Fibroblast of lung (primary cell): ENCODE results near the gene PSAT1. TPM values are rescaled to one million over a fixed set of nuclear protein-coding genes. Genes with fewer than 3 reads are reported as not detected.

Experiments
- DNase-seq, 2 donors: peaks; one replicate each; pipeline versions ENCODE4 v3.0.0 to v3.0.0-alpha.2; 2010; ENCODE audit warnings: low read depth in 2 of 2
- H2AFZ ChIP-seq: 2 replicates; pipeline ENCODE4 v1.5.1; 2012; ENCODE audit warnings: low read length, control low read depth, inconsistent platforms
- H3K27ac ChIP-seq: 2 replicates; pipeline ENCODE4 v1.5.1; 2011; ENCODE audit warnings: low read length, control low read depth; ENCODE audit not compliant: insufficient read depth
- H3K27me3 ChIP-seq: 2 replicates; pipeline ENCODE4 v1.5.1; 2011; ENCODE audit warnings: mild to moderate bottlenecking, low read length; ENCODE audit not compliant: control insufficient read depth, insufficient read depth
- H3K36me3 ChIP-seq: 2 replicates; pipeline ENCODE4 v1.5.1; 2011; ENCODE audit warnings: low read length; ENCODE audit not compliant: control insufficient read depth, insufficient read depth
- H3K4me1 ChIP-seq: 2 replicates; pipeline ENCODE4 v1.5.1; 2011; ENCODE audit warnings: low read length; ENCODE audit not compliant: control insufficient read depth, insufficient read depth; ENCODE audit errors: extremely low read depth
- H3K4me2 ChIP-seq: 2 replicates; pipeline ENCODE4 v1.5.1; 2011; ENCODE audit warnings: low read length, control low read depth; ENCODE audit not compliant: insufficient read depth; ENCODE audit errors: extremely low read depth
- H3K4me3 ChIP-seq, 4 experiments: fragments of 200-600 bp in 1 of 4; sonication (generic) in 1 of 4; replicated peaks in 1 of 4; 2 replicates each; pipeline ENCODE4 v1.5.1; 2011 to 2016; ENCODE audit warnings: low read length in 4 of 4, low read depth in 3 of 4, mild to moderate bottlenecking in 3 of 4, control low read depth in 2 of 4, inconsistent platforms in 1 of 4, mixed read lengths in 1 of 4; ENCODE audit not compliant: insufficient read depth in 1 of 4; ENCODE audit errors: control extremely low read depth in 1 of 4
- H3K79me2 ChIP-seq: 2 replicates; pipeline ENCODE4 v1.5.1; 2012; ENCODE audit warnings: mild to moderate bottlenecking, low read length, inconsistent platforms; ENCODE audit not compliant: control insufficient read depth, insufficient read depth
- H3K9ac ChIP-seq: 2 replicates; pipeline ENCODE4 v1.5.1; 2011; ENCODE audit warnings: mild to moderate bottlenecking, low read length, control low read depth; ENCODE audit not compliant: insufficient read depth
- H3K9me3 ChIP-seq: 2 replicates; pipeline ENCODE4 v1.5.1; 2012; ENCODE audit warnings: low read depth, low read length; ENCODE audit not compliant: control insufficient read depth, insufficient read depth
- H4K20me1 ChIP-seq: 2 replicates; pipeline ENCODE4 v1.5.1; 2011; ENCODE audit warnings: low read length; ENCODE audit not compliant: control insufficient read depth, insufficient read depth; ENCODE audit errors: extremely low read depth
- EZH2 ChIP-seq: IDR thresholded peaks from 2 replicates; pipeline ENCODE4 v1.5.1; 2012; ENCODE audit warnings: low read length, control low read depth, mild to moderate bottlenecking; ENCODE audit errors: missing control alignments
- polyA plus RNA-seq, 2 donors: library from polyadenylated mRNA; depleted of rRNA in 1 of 2; stranded (reverse) in 1 of 2; unstranded in 1 of 2; fragments of >200 nt; gene quantifications; 2 replicates each; pipeline ENCODE4 v1.2.1, GENCODE V29; 2011 to 2012; ENCODE audit warnings: missing spikeins in 1 of 2
- total RNA-seq: library from RNA; depleted of rRNA; stranded (reverse); fragments of >200 nt; gene quantifications from 2 replicates; pipeline ENCODE4 v1.2.1, GENCODE V29; 2014
- TF ChIP-seq, protein P1 (sequence below), 2 donors: IDR thresholded peaks in 1 of 2; conservative IDR thresholded peaks in 1 of 2; 1 replicate in 1 of 2; 2 replicates in 1 of 2; pipeline ENCODE4 v1.5.1; 2011 to 2012; ENCODE audit warnings: low read length in 2 of 2, control low read depth in 1 of 2, inconsistent platforms in 1 of 2, low read depth in 1 of 2, mild to moderate bottlenecking in 1 of 2

Gene PSAT1
- total and polyA plus RNA-seq, 2 donors (not counting 1 experiment from before 2014, with no cell fraction given) = 74.6 to 115 TPM

DNA sequence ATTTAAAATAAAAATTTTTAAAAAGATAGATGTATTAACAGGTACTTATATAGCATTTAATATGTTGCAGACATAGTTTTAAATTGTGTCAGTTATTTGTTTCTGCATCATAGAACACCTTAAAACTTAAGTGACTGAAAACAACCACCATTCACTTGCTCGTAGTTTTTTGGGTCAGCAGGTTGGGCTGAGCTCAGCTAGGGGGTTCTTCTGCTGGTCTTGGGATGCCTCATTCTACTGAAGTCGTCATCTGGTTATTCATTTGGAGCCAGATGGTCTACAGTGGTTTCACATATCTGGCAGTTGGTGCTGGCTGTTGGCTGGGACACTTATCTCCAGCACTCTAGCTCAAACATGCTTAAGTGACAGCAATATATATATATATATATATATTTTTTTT lies 29.6 kb downstream of the PSAT1 start:
- Histone ChIP-seq H3K79me2 (no peaks in the 10 kb centered on the region), H3K27me3 (no peaks in the 10 kb centered on the region), H3K4me1 (no peaks in the 10 kb centered on the region), H3K9me3 (no peaks in the 10 kb centered on the region), H3K27ac (no peak overlapping the region), H2AFZ (no peak overlapping the region), H3K36me3 (no peaks in the 10 kb centered on the region), H3K4me3 (no peak overlapping the region), H3K9ac (no peak overlapping the region), H4K20me1 (no peaks in the 10 kb centered on the region), H3K4me2 (no peak overlapping the region)
- DNase-seq = no peak
- TF ChIP-seq, protein P1, sequence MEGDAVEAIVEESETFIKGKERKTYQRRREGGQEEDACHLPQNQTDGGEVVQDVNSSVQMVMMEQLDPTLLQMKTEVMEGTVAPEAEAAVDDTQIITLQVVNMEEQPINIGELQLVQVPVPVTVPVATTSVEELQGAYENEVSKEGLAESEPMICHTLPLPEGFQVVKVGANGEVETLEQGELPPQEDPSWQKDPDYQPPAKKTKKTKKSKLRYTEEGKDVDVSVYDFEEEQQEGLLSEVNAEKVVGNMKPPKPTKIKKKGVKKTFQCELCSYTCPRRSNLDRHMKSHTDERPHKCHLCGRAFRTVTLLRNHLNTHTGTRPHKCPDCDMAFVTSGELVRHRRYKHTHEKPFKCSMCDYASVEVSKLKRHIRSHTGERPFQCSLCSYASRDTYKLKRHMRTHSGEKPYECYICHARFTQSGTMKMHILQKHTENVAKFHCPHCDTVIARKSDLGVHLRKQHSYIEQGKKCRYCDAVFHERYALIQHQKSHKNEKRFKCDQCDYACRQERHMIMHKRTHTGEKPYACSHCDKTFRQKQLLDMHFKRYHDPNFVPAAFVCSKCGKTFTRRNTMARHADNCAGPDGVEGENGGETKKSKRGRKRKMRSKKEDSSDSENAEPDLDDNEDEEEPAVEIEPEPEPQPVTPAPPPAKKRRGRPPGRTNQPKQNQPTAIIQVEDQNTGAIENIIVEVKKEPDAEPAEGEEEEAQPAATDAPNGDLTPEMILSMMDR (conservative IDR thresholded peaks at IDR 0.05 in 1 of 2, IDR thresholded peaks at IDR 0.05 in 1 of 2; ENCODE audit: low read depth in 1 of 2, low read length in 2 of 2) = no peak
- no peak for TF ChIP-seq EZH2

DNA sequence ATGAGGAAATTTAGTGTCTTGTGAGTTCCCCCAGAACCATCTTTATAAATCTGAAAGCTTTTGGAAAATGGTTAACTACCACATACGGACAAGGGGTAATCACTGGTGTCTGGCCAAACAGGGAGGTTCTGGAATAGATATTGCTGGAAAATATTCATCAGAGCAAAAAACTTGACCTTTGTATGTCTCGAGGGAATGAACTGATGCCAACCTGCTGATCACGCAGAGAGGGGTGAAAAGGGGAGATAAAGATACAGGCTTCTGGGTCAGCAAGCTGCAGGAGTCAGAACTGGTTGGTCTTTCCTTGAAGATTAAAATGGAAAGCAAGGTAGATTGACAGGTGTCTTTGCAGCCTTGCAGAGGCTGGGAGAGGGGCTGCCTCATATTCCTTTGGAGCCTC lies 35.5 kb downstream of the PSAT1 start:
- no peak overlapping the region for H3K9ac ChIP-seq
- H3K9me3 ChIP-seq = no peaks in the 10 kb centered on the region
- no peaks in the 10 kb centered on the region for H3K79me2 ChIP-seq
- H3K36me3 ChIP-seq = no peaks in the 10 kb centered on the region
- no peak for DNase-seq
- H3K4me3 ChIP-seq = no peak overlapping the region
- no peaks in the 10 kb centered on the region for H3K4me1 ChIP-seq
- H4K20me1 ChIP-seq = no peaks in the 10 kb centered on the region
- no peak overlapping the region for H3K4me2 ChIP-seq
- H3K27ac ChIP-seq = no peak overlapping the region
- no peaks in the 10 kb centered on the region for H3K27me3 ChIP-seq
- TF ChIP-seq, protein P1 (conservative IDR thresholded peaks at IDR 0.05 in 1 of 2, IDR thresholded peaks at IDR 0.05 in 1 of 2; ENCODE audit: low read depth in 1 of 2, low read length in 2 of 2) = no peak
- TF ChIP-seq EZH2 = no peak
- no peak overlapping the region for H2AFZ ChIP-seq

DNA sequence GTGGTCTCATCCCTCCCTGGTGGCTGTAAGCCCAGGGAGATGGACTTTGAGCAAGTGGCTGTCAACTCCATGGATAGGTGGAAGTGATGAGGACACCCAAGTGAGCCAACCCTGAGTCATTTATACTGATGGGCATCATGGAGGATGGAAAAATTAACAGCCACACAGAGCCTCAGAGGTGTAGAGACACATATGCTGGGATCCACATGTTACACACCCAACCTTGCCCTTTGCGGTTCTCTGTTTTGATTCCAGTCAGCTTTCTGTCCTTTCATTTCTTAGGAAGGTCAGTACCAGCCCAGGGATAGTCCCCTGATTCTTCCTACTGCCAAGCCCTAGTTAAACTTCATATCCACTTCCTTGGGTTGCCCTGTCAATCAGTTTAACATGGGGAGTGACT lies 51.9 kb downstream of the PSAT1 start:
- H3K27me3 ChIP-seq = no peaks in the 10 kb centered on the region
- no peak overlapping the region for H2AFZ ChIP-seq
- no peak for DNase-seq
- H3K4me2 ChIP-seq = no peak overlapping the region
- no peak overlapping the region for H3K9ac ChIP-seq
- no peaks in the 10 kb centered on the region for H4K20me1 ChIP-seq
- H3K4me3 ChIP-seq = no peak overlapping the region
- H3K9me3 ChIP-seq = no peaks in the 10 kb centered on the region
- no peaks in the 10 kb centered on the region for H3K4me1 ChIP-seq
- no peak for TF ChIP-seq EZH2
- TF ChIP-seq, protein P1 (conservative IDR thresholded peaks at IDR 0.05 in 1 of 2, IDR thresholded peaks at IDR 0.05 in 1 of 2; ENCODE audit: low read depth in 1 of 2, low read length in 2 of 2) = no peak
- H3K27ac ChIP-seq = no peak overlapping the region
- no peaks in the 10 kb centered on the region for H3K79me2 ChIP-seq
- no peaks in the 10 kb centered on the region for H3K36me3 ChIP-seq
